Endothelial cell of umbilical vein (primary cell): ENCODE measurements around the gene SOX5. TPM values are rescaled to one million over a fixed set of nuclear protein-coding genes. Genes with fewer than 3 reads are reported as not detected.

Source experiments
- BruUV-seq: library from RNA; stranded (reverse); fragments of 400-500 nt; replicated peaks from 2 replicates; lab custom pipeline; 2021; lab: Mats Ljungman, UMichigan
- CTCF ChIA-PET: fragments of 300-600, 350-600 bp; sonication (Branson Sonifier 250); formaldehyde crosslinking; loops from one replicate; lab custom pipeline; 2021; ENCODE audit warnings: antibody characterized with exemption, inconsistent platforms; lab: Charles Lee
- POLR2A ChIA-PET: fragments of 300-600, 350-600 bp; sonication (Branson Sonifier 250); formaldehyde crosslinking; loops from one replicate; lab custom pipeline; 2021; ENCODE audit warnings: antibody characterized with exemption, inconsistent platforms; lab: Charles Lee
- DNase-seq: peaks from one replicate; pipeline ENCODE4 v3.0.0-alpha.2; 2011; ENCODE audit warnings: low read depth, low spot score
- FAIRE-seq: peaks from 2 replicates; lab custom pipeline; 2011; peaks lifted over from hg19 to GRCh38; lab: Jason Lieb, UNC
- H2AFZ ChIP-seq: 2 replicates; pipeline ENCODE4 v1.6.0; 2012; ENCODE audit warnings: low read depth, low read length, control low read depth, inconsistent platforms
- H3K27ac ChIP-seq: 2 replicates; pipeline ENCODE4 v1.5.1; 2011; ENCODE audit warnings: low read depth, mild to moderate bottlenecking, control low read depth, low read length, moderate library complexity; ENCODE audit not compliant: insufficient read depth
- H3K27me3 ChIP-seq, 2 experiments: 2 replicates each; pipeline versions ENCODE4 v1.6.0 to v1.6.1; 2011; ENCODE audit warnings: low read length in 2 of 2, mixed read lengths in 1 of 2; ENCODE audit not compliant: control insufficient read depth in 2 of 2, insufficient read depth in 2 of 2
- H3K36me3 ChIP-seq, 2 experiments: 2 replicates in 1 of 2; 3 replicates in 1 of 2; pipeline ENCODE4 v1.5.1; 2011; ENCODE audit warnings: low read length in 2 of 2, mild to moderate bottlenecking in 1 of 2, moderate library complexity in 1 of 2; ENCODE audit not compliant: control insufficient read depth in 2 of 2, insufficient read depth in 2 of 2; ENCODE audit errors: extremely low read depth in 1 of 2
- H3K4me1 ChIP-seq: 3 replicates; pipeline ENCODE4 v1.5.1; 2011; ENCODE audit warnings: mild to moderate bottlenecking, low read length; ENCODE audit not compliant: control insufficient read depth, insufficient read depth; ENCODE audit errors: extremely low read depth
- H3K4me2 ChIP-seq: 2 replicates; pipeline ENCODE4 v1.6.1; 2011; ENCODE audit warnings: low read length, control low read depth, mixed read lengths; ENCODE audit not compliant: insufficient read depth
- H3K4me3 ChIP-seq, 3 experiments: fragments of 200-600 bp in 1 of 3; sonication (generic), shearing (Covaris generic) in 1 of 3; replicated peaks in 1 of 3; 2 replicates each; pipeline ENCODE4 v1.5.1; 2011 to 2016; ENCODE audit warnings: control low read depth in 3 of 3, low read length in 3 of 3, mild to moderate bottlenecking in 2 of 3, inconsistent platforms in 1 of 3, low read depth in 1 of 3, moderate library complexity in 1 of 3; ENCODE audit not compliant: insufficient read depth in 1 of 3
- H3K79me2 ChIP-seq: 2 replicates; pipeline ENCODE4 v1.6.0; 2012; ENCODE audit warnings: low read length, inconsistent platforms; ENCODE audit not compliant: control insufficient read depth, insufficient read depth
- H3K9ac ChIP-seq: replicated peaks from 2 replicates; pipeline ENCODE3; 2011; ENCODE audit warnings: low read length, control low read depth; ENCODE audit not compliant: insufficient read depth; ENCODE audit errors: extremely low read depth
- H3K9me1 ChIP-seq: replicated peaks from 3 replicates; pipeline ENCODE4 v1.6.0; 2011; ENCODE audit warnings: mild to moderate bottlenecking, low read length; ENCODE audit not compliant: control insufficient read depth, insufficient read depth; ENCODE audit errors: extremely low read depth
- H3K9me3 ChIP-seq: replicated peaks from 2 replicates; pipeline ENCODE4 v1.5.1; 2012; ENCODE audit warnings: low read length, inconsistent platforms; ENCODE audit not compliant: control insufficient read depth, insufficient read depth
- H4K20me1 ChIP-seq: replicated peaks from 2 replicates; pipeline ENCODE3; 2011; ENCODE audit warnings: mild to moderate bottlenecking, low read length; ENCODE audit not compliant: control insufficient read depth, insufficient read depth; ENCODE audit errors: extremely low read depth
- EZH2 ChIP-seq: IDR thresholded peaks from 2 replicates; pipeline ENCODE4 v1.6.1; 2012; ENCODE audit warnings: borderline replicate concordance, low read depth, mild to moderate bottlenecking, moderate library complexity, low read length, inconsistent platforms; ENCODE audit not compliant: severe bottlenecking
- FOS ChIP-seq: IDR thresholded peaks from 2 replicates; pipeline ENCODE4 v1.6.1; 2011; ENCODE audit warnings: mild to moderate bottlenecking, low read length, moderate library complexity, borderline replicate concordance; ENCODE audit not compliant: insufficient read depth
- GATA2 ChIP-seq: IDR thresholded peaks from 2 replicates; pipeline ENCODE4 v1.7.0; 2011; ENCODE audit warnings: low read depth, mild to moderate bottlenecking, moderate library complexity, mixed read lengths, low read length; ENCODE audit not compliant: insufficient read length, insufficient read depth
- JUN ChIP-seq: IDR thresholded peaks from 2 replicates; pipeline ENCODE4 v1.6.1; 2011; ENCODE audit warnings: borderline replicate concordance, low read depth; ENCODE audit not compliant: insufficient read length, insufficient read depth
- MYC ChIP-seq: IDR thresholded peaks from one replicate; pipeline ENCODE4 v1.6.1; 2011; ENCODE audit warnings: mild to moderate bottlenecking, low read depth, low read length
- POLR2A ChIP-seq: IDR thresholded peaks from 2 replicates; pipeline ENCODE4 v1.6.1; 2012; ENCODE audit warnings: low read depth, mild to moderate bottlenecking, control low read depth, low read length
- POLR2AphosphoS5 ChIP-seq: IDR thresholded peaks from 2 replicates; pipeline ENCODE4 v1.6.1; 2012; ENCODE audit warnings: low read depth, mild to moderate bottlenecking, control low read depth, low read length, moderate library complexity; ENCODE audit not compliant: insufficient read depth
- dilution Hi-C: fragments of 300-500 bp; cut with MboI; formaldehyde crosslinking; loops from one replicate; pipeline ENCODE4 v1.15.0; 2019; ENCODE audit warnings: low sequenced_read_pairs; ENCODE audit not compliant: extremely low pct_ligation_motif_present
- intact Hi-C: fragments of 100-400 bp; cut with micrococcal nuclease; formaldehyde crosslinking; loops from one replicate; pipeline ENCODE4 v1.10.0; 2022
- polyA plus RNA-seq, 4 experiments: library from polyadenylated mRNA; depleted of rRNA in 3 of 4; stranded (reverse) in 3 of 4; unstranded in 1 of 4; fragments of >200 nt; gene quantifications; 2 replicates each; pipeline versions ENCODE4 v1.2.1 to v1.2.3, GENCODE V29; 2011 to 2012; ENCODE audit warnings: missing spikeins in 1 of 4
- total RNA-seq: library from RNA; stranded (reverse); gene quantifications from 2 replicates; pipeline ENCODE4 v1.2.3, GENCODE V29; 2021
- TF ChIP-seq, protein P1 (sequence below), 2 donors: IDR thresholded peaks; 1 replicate in 1 of 2; 2 replicates in 1 of 2; pipeline ENCODE4 v1.5.1; 2011; ENCODE audit warnings: low read length in 2 of 2, mild to moderate bottlenecking in 2 of 2, moderate library complexity in 2 of 2, control low read depth in 1 of 2, inconsistent platforms in 1 of 2, low read depth in 1 of 2; ENCODE audit not compliant: insufficient read depth in 1 of 2; ENCODE audit errors: extremely low read depth in 1 of 2
- TF ChIP-seq, protein P2 (sequence below): IDR thresholded peaks from 2 replicates; pipeline ENCODE4 v1.6.1; 2011; ENCODE audit not compliant: insufficient read depth, insufficient read length

The SOX5 gene
- total and polyA plus RNA-seq, 2 donors (not counting 3 experiments of a cell fraction or from before 2014, with no cell fraction given) = 0.63 to 3.5 TPM

DNA sequence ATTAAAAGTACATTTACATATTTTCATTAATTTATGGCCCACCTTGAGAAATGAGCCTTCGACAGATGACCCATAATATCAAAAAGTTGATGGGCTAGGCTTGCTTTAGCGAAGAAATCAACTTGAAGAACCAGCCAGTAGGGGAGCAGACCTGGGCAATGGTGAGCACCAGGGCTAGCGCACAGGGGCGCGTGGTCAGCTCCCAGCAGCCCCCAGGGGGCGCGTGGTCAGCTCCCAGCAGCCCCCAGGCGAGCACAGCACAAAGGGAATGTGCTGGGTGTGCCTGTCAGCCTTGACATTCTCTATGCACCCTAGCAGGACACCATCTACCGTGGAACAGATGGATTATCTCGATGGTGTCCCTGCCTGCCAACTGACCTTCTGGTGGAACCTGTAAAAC, 15.3 kb upstream of the SOX5 start:
- H3K27ac ChIP-seq = no peak overlapping the region
- H3K9ac ChIP-seq = no peak overlapping the region
- H3K27me3 ChIP-seq = no peaks in the 10 kb centered on the region
- intact Hi-C loops (no loop called here), dilution Hi-C loops (no loop called here)
- H3K9me1 ChIP-seq = no peaks in the 10 kb centered on the region
- CTCF ChIA-PET = no interaction called here
- BruUV-seq = no TSS peak
- DNase-seq (no peak), FAIRE-seq (no peak)
- H3K36me3 ChIP-seq = no peaks in the 10 kb centered on the region
- no peaks in the 10 kb centered on the region for H3K79me2 ChIP-seq
- H3K4me2 ChIP-seq = no peak overlapping the region
- H2AFZ ChIP-seq = no peak overlapping the region
- TF ChIP-seq, protein P1, sequence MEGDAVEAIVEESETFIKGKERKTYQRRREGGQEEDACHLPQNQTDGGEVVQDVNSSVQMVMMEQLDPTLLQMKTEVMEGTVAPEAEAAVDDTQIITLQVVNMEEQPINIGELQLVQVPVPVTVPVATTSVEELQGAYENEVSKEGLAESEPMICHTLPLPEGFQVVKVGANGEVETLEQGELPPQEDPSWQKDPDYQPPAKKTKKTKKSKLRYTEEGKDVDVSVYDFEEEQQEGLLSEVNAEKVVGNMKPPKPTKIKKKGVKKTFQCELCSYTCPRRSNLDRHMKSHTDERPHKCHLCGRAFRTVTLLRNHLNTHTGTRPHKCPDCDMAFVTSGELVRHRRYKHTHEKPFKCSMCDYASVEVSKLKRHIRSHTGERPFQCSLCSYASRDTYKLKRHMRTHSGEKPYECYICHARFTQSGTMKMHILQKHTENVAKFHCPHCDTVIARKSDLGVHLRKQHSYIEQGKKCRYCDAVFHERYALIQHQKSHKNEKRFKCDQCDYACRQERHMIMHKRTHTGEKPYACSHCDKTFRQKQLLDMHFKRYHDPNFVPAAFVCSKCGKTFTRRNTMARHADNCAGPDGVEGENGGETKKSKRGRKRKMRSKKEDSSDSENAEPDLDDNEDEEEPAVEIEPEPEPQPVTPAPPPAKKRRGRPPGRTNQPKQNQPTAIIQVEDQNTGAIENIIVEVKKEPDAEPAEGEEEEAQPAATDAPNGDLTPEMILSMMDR (IDR thresholded peaks at IDR 0.05; ENCODE audit: extremely low read depth in 1 of 2, insufficient read depth in 1 of 2, low read depth in 1 of 2, low read length in 2 of 2) = no peak
- TF ChIP-seq POLR2AphosphoS5 (no peak), EZH2 (no peak), JUN (no peak), MYC (no peak), GATA2 (no peak), POLR2A (no peak), FOS (no peak)
- TF ChIP-seq, protein P2, sequence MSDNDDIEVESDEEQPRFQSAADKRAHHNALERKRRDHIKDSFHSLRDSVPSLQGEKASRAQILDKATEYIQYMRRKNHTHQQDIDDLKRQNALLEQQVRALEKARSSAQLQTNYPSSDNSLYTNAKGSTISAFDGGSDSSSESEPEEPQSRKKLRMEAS = no peak
- POLR2A ChIA-PET = no interaction called here
- no peaks in the 10 kb centered on the region for H3K4me1 ChIP-seq
- no peaks in the 10 kb centered on the region for H4K20me1 ChIP-seq
- H3K9me3 ChIP-seq = no peaks in the 10 kb centered on the region
- H3K4me3 ChIP-seq = no peak overlapping the region
